Muscle of leg (tissue), 11 donors: ENCODE results near the gene WWOX. TPM values are rescaled to one million over a fixed set of nuclear protein-coding genes. Genes with fewer than 3 reads are reported as not detected.

Experiments used
- DNase-seq: peaks from one replicate; pipeline ENCODE4 v3.0.0; 2013
- H3K27ac ChIP-seq: one replicate; pipeline ENCODE4 v1.5.1; 2013; ENCODE audit warnings: mild to moderate bottlenecking, low read length, control low read depth
- H3K27me3 ChIP-seq: one replicate; pipeline ENCODE4 v1.6.1; 2013; ENCODE audit warnings: low read length; ENCODE audit not compliant: control insufficient read depth, insufficient read depth
- H3K36me3 ChIP-seq: one replicate; pipeline ENCODE4 v1.6.1; 2013; ENCODE audit warnings: low read length; ENCODE audit not compliant: control insufficient read depth, insufficient read depth
- H3K4me1 ChIP-seq: one replicate; pipeline ENCODE4 v1.6.1; 2013; ENCODE audit warnings: low read length; ENCODE audit not compliant: control insufficient read depth, insufficient read depth
- H3K4me3 ChIP-seq: one replicate; pipeline ENCODE4 v1.5.1; 2013; ENCODE audit warnings: low read length, control low read depth
- H3K9me3 ChIP-seq: replicated peaks from 2 replicates; pipeline ENCODE4 v1.6.1; 2013; ENCODE audit warnings: low read depth, low read length; ENCODE audit not compliant: control insufficient read depth
- WGBS: methylation state at CpG from one replicate; pipeline ENCODE4 v1.1.5; 2013; ENCODE audit warnings: missing lambda C conversion rate; ENCODE audit not compliant: insufficient coverage; 5-methylcytosine and 5-hydroxymethylcytosine counted together
- polyA plus RNA-seq, 8 donors: library from polyadenylated mRNA; unstranded; fragments of 120-200 nt; gene quantifications; one replicate each; pipeline versions ENCODE4 v1.2.1 to v1.2.3, GENCODE V29; 2013; ENCODE audit warnings: inconsistent platforms in 1 of 8, low replicate concordance in 1 of 8; ENCODE audit not compliant: insufficient read length in 8 of 8, insufficient read depth in 1 of 8
- total RNA-seq: library from RNA; stranded (reverse); fragments of 120-200 nt; gene quantifications from one replicate; pipeline ENCODE4 v1.2.4, GENCODE V29; 2013

Gene WWOX
- total and polyA plus RNA-seq, 9 donors = 8.1 to 15.8 (median 12.2) TPM

GRCh38 chr16:78984887-78985464, 885.5 kb downstream of the WWOX start:
- H3K27ac ChIP-seq = peak overlapping the region; percentile 77
- no peaks in the 10 kb centered on the region for H3K36me3 ChIP-seq
- no peak overlapping the region for H3K4me3 ChIP-seq
- no peaks in the 10 kb centered on the region for H3K27me3 ChIP-seq
- WGBS = 15% methylated on average over 12 of the region's 12 CpGs
- peaks cover 3% of the 10 kb centered on the region for H3K9me3 ChIP-seq
- peak; percentile 91 for DNase-seq
- peaks cover 29% of the 10 kb centered on the region for H3K4me1 ChIP-seq

GRCh38 chr16:78985716-78986605, 886.5 kb downstream of the WWOX start:
- peak; percentile 80 for DNase-seq
- Histone ChIP-seq H3K27me3 (no peaks in the 10 kb centered on the region), H3K9me3 (peaks cover 3% of the 10 kb centered on the region)

DNA sequence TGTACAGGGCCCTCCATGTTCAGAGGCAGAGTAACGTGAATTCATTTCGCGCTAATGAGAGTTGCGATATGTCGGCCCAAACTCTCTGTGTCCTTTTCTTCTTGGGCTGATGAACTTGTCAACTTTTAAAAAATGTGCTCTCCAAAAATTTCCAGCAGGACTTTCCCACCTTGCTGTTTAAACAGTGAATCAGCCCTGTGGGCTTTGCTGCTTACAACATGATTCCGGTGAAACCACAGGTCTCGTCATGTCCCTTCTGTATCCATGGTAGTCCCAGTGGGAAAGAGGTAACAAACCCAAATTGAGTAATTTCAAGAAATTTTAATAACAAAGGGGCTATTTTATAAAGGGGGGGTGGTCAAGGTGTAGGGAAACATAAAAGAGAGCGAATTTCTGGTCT, 888.2 kb downstream of the WWOX start:
- no peaks in the 10 kb centered on the region for H3K27me3 ChIP-seq
- no peak overlapping the region for H3K4me3 ChIP-seq
- 93% methylated on average over 6 of the region's 8 CpGs for WGBS
- no peak overlapping the region for H3K27ac ChIP-seq
- H3K9me3 ChIP-seq = peaks cover 3% of the 10 kb centered on the region
- DNase-seq = no peak
- H3K4me1 ChIP-seq = peaks cover 25% of the 10 kb centered on the region
- H3K36me3 ChIP-seq = no peaks in the 10 kb centered on the region

More at GRCh38 chr16:78985716-78986605, 886.5 kb downstream of the WWOX start:
- Histone ChIP-seq H3K27ac (peak overlapping the region; percentile 77), H3K4me1 (peaks cover 36% of the 10 kb centered on the region), H3K36me3 (no peaks in the 10 kb centered on the region), H3K4me3 (no peak overlapping the region)
- WGBS = 19% methylated on average over 3 of the region's 13 CpGs

GRCh38 chr16:78988361-78988969, 889.0 kb downstream of the WWOX start:
- H3K27me3 ChIP-seq = peaks cover under 1% of the 10 kb centered on the region
- peaks cover 1% of the 10 kb centered on the region for H3K9me3 ChIP-seq
- H3K4me3 ChIP-seq = no peak overlapping the region
- 78% methylated on average over 7 of the region's 9 CpGs for WGBS
- no peaks in the 10 kb centered on the region for H3K36me3 ChIP-seq
- no peak overlapping the region for H3K27ac ChIP-seq
- DNase-seq = no peak
- H3K4me1 ChIP-seq = peaks cover 25% of the 10 kb centered on the region

GRCh38 chr16:78990309-78990701, 890.9 kb downstream of the WWOX start:
- no peak for DNase-seq
- WGBS = 46% methylated on average over 2 of the region's 5 CpGs
- no peaks in the 10 kb centered on the region for H3K36me3 ChIP-seq
- H3K27me3 ChIP-seq = peaks cover 7% of the 10 kb centered on the region
- H3K9me3 ChIP-seq = no peaks in the 10 kb centered on the region
- no peak overlapping the region for H3K4me3 ChIP-seq
- peaks cover 17% of the 10 kb centered on the region for H3K4me1 ChIP-seq
- no peak overlapping the region for H3K27ac ChIP-seq

GRCh38 chr16:78992001-78992400, 892.5 kb downstream of the WWOX start:
- peaks cover 7% of the 10 kb centered on the region for H3K27me3 ChIP-seq
- DNase-seq = no peak
- 67% methylated on average over 3 of the region's 6 CpGs for WGBS

DNA sequence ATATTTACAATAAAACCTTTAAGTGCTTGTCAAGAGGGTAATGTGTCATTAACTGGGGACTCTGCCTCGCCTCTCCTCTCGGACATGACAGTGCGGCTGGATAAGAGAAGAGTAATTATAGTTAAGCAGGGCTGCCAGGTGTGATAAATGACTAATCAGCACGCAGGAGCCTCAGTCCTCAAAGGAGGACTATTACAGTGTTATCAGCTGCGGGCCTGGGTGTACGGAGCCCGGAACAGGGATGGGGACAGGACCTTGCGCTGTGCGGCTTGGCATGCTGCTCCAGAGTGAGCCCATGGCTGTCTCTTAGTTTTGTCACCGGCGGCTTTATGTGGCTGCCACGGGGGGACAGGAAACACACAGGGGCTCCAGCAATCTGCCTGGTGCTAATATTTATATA, 893.9 kb downstream of the WWOX start:
- Histone ChIP-seq H3K27ac (no peak overlapping the region), H3K9me3 (no peaks in the 10 kb centered on the region), H3K27me3 (peaks cover 7% of the 10 kb centered on the region), H3K4me1 (peaks cover 19% of the 10 kb centered on the region), H3K36me3 (no peaks in the 10 kb centered on the region), H3K4me3 (no peak overlapping the region)
- DNase-seq = no peak
- WGBS = 54% methylated on average over 8 of the region's 12 CpGs

More at GRCh38 chr16:78992001-78992400, 892.5 kb downstream of the WWOX start:
- H3K4me3 ChIP-seq = no peak overlapping the region
- no peak overlapping the region for H3K27ac ChIP-seq
- H3K36me3 ChIP-seq = no peaks in the 10 kb centered on the region
- no peaks in the 10 kb centered on the region for H3K9me3 ChIP-seq
- H3K4me1 ChIP-seq = peaks cover 13% of the 10 kb centered on the region

GRCh38 chr16:78994135-78994745, 894.8 kb downstream of the WWOX start:
- Histone ChIP-seq H3K36me3 (no peaks in the 10 kb centered on the region), H3K4me1 (peaks cover 19% of the 10 kb centered on the region), H3K27ac (no peak overlapping the region), H3K4me3 (no peak overlapping the region), H3K27me3 (peaks cover 7% of the 10 kb centered on the region), H3K9me3 (no peaks in the 10 kb centered on the region)
- DNase-seq = no peak
- WGBS = 79% methylated on average over 5 of the region's 15 CpGs

DNA sequence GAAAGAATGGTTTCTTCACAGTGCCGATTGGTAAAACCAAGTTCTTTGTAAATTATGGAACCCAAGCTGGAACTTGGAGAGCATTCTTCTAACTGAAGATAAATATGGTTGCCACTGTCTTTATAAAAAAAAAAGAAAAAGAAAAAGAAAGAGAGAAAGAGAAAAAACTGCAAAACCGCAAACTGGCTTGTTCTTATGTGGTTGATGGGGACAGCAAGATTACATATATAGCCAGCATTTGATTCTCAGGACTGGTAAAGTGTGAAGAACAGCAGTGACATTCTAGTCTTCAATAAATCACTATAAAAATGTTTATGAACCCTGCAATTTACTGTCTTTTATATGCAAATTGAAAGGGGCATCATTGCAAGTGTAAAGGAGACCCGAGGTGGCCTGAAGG, 896.0 kb downstream of the WWOX start:
- H3K27me3 ChIP-seq = peaks cover 7% of the 10 kb centered on the region
- H3K4me3 ChIP-seq = no peak overlapping the region
- H3K4me1 ChIP-seq = peaks cover 14% of the 10 kb centered on the region
- WGBS = 67% methylated on average over 1 of the region's 3 CpGs
- DNase-seq = no peak
- no peaks in the 10 kb centered on the region for H3K36me3 ChIP-seq
- H3K9me3 ChIP-seq = peaks cover 1% of the 10 kb centered on the region
- no peak overlapping the region for H3K27ac ChIP-seq

- Histone ChIP-seq H3K9me3 (peaks cover 2% of the 10 kb centered on the region), H3K27me3 (peaks cover 7% of the 10 kb centered on the region), H3K36me3 (no peaks in the 10 kb centered on the region), H3K4me1 (peaks cover 18% of the 10 kb centered on the region), H3K4me3 (no peak overlapping the region), H3K27ac (peak overlapping the region; percentile 20)
- WGBS = 64% methylated on average over 7 of the region's 16 CpGs
- DNase-seq = peak; percentile 73
Observed at GRCh38 chr16:78996790-78997189, 897.3 kb downstream of the WWOX start.
